GM19455 (cell line): ENCODE data around the gene ELMO1.

Experiments used
- ATAC-seq: cut with Tn5 transposase; IDR thresholded peaks from one replicate; pipeline ENCODE4 v1.9.1; 2021; ENCODE audit not compliant: unreplicated experiment

ELMO1 gene

DNA sequence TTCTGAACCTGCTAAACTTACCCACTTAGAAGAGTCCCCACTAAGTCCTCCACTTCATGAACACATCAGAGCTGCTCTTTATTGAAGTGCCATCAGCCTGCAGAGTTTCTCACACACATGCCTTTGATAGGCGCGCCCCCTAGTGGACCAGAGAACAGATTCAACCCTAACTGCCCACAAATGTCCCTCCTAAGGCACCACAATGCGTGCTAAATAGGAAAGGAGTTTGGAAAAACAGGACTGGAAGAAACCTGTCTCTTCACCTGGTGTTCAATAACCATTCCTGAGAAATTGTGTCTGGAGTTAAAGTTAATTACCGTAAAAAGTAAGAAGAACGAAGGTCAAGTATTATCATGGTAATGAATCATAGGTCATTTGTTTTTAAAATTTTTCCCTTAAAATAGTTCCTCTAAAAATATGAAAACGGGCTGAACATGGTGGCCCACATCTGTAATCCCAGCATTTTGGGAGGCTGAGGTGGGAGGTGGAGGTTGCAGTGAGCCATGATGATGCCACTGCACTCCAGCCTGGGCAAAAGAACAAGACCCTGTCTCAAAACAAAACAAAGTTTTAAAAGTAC, 249.7 kb downstream of the ELMO1 start:
- ATAC-seq = no peak

GRCh38 chr7:37198041-37198905, 250.4 kb downstream of the ELMO1 start:
- ATAC-seq = no peak

GRCh38 chr7:37197108-37197507, 251.6 kb downstream of the ELMO1 start:
- no peak for ATAC-seq

- no peak for ATAC-seq
Measured at GRCh38 chr7:37196676-37197075, 252.0 kb downstream of the ELMO1 start.

- no peak for ATAC-seq
Measured at GRCh38 chr7:37195388-37195787, 253.3 kb downstream of the ELMO1 start.

DNA sequence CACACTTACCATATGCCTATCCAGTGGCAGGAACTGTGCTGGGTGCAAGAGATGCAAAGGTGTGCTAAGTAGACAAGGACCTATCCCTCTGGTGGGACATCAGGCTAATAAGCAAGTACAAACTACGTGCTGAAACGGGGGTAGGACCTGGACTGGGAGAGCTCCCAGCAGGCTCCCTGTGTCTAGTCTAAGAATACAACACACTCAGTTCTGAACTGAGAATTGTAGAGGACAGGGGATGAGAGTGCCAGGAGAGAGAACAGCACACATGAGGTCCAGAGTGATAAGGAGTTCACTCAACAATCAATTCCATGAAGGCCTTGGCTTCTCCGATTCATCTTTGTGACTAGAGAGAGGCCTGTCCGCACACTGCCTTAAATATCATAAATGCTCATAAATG, 253.7 kb downstream of the ELMO1 start:
- ATAC-seq = no peak

DNA sequence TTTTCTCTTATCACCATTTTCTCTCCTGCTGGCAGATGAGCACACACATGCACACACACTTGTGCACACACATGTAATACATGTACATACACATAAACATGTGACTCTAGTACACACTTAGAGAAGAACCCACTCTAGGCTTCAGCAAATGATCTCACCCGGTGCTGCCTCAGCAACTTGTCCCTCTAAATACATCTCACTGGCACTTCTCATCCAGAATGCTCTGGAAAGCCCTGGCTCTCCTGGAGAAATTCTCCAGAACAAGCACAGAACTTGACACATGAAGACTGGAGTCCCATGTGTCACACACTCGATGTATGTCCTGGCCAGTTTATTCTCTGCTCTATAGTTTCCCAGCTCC, 254.9 kb downstream of the ELMO1 start:
- ATAC-seq = no peak

GRCh38 chr7:37193087-37193774, 255.4 kb downstream of the ELMO1 start:
- ATAC-seq = no peak

GRCh38 chr7:37191797-37192196, 256.9 kb downstream of the ELMO1 start:
- ATAC-seq = no peak

DNA sequence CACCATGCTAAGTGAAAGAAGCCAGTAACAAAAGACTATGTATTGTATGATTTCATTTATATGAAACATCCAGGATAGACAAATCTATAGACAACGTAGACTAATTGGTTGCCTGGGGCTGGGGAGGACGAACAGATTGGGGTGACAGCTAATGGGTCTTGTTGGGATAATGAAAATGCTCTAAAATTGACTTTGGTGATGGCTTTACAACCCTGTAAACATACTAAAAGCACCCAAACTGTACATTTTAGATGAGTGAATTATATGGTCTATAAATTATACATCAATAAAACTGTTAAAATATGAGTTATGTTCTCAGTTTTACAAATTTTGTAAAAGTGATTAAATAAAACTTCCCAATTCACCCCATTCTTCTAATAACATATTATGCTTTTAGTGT, 261.5 kb downstream of the ELMO1 start:
- no peak for ATAC-seq

DNA sequence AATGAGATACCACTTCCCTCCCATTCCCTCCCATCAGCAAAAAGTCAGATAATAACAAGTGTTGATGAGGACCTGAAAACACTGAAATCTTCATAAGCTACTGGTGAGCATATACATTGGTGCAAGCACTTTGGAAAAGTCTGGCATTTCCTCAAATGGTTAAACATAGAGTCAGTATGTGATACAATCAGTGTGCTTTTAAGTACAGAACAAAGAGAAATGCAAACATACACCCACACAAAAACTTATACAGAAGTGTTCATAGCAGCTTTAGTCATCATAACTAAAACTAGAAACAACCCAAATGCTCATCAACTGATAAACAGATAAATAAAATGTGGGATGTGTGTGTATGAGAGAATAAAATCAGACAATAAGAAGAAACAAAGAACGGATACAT, 261.9 kb downstream of the ELMO1 start:
- no peak for ATAC-seq

GRCh38 chr7:37181550-37181932, 267.1 kb downstream of the ELMO1 start:
- ATAC-seq = no peak

- ATAC-seq = no peak
Measured at GRCh38 chr7:37180828-37181549, 267.7 kb downstream of the ELMO1 start.

DNA sequence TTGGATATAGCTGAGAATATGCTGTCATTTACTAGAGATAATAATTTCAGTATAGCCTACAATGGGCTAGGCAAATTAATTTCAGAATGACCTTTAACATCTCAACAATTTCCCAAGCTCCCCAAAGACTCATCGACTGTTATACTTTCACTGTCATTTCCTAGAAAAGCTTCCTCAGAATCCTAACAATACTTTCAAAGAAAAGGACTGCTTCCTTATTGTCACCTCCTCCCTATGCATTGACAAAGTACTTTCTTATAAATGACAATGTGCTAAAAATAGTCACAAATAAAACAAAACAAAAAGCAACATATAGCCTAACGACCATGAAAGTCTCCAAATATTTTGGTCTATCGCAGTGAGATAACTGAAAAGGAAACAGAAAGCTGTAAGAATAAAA, 272.6 kb downstream of the ELMO1 start:
- ATAC-seq = no peak

DNA sequence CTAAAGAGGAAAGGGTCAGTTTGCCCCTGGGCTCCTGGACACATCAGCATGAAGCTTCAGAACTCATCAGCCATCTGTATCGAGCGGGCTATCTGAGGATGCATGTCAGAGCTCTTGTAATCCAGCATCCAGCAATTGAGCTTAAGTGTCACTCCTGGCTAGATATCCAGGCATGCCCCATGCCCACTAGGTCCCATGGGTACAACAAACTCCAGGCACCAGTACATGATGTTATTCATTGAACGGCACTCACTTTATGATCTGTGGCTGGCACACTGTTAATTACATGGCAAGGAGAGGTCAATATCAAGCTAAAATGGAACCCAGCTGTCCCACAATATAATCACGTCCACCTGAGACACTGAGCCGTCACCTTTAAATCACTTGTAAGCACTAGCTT, 274.2 kb downstream of the ELMO1 start:
- no peak for ATAC-seq

GRCh38 chr7:37173670-37174069, 275.0 kb downstream of the ELMO1 start:
- ATAC-seq = no peak

DNA sequence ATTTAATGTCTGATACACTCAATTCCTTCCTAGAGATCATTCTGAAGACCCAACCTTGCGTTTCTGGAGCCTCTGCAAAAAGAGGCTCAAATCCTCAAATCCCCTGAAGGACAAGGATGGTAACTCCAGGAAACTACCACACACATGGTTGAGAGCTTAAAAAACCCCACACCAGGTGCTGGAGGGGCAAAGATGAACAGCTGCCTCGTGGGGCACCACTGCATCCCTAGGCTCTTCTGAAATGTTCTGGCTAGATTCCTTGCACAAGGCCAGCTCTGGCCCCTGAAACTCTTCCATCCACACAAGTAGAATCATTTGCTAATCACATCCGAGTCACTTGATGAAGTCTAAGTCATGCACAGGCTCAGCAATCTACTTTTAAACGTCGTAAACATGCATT, 286.6 kb downstream of the ELMO1 start:
- no peak for ATAC-seq

- ATAC-seq = no peak
Measured at GRCh38 chr7:37160656-37161055, 288.0 kb downstream of the ELMO1 start.

DNA sequence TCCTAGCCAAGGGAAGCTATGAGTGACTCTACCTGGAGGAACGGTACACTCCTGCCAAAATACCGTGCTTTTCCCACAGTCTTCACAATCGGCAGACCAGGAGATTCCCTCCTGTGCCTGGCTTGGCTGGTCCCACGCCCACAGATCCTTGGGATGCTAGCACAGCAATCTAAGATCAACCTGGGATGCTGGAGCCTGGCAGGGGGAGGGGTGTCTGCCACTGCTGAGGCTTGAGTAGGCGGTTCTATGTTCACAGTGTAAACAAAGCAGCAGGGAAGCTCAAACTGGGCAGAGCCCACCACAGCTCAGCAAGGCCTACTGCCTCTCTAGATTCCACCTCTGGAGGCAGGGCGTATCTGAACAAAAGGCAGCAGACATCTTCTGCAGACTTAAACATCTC, 295.3 kb downstream of the ELMO1 start:
- no peak for ATAC-seq

DNA sequence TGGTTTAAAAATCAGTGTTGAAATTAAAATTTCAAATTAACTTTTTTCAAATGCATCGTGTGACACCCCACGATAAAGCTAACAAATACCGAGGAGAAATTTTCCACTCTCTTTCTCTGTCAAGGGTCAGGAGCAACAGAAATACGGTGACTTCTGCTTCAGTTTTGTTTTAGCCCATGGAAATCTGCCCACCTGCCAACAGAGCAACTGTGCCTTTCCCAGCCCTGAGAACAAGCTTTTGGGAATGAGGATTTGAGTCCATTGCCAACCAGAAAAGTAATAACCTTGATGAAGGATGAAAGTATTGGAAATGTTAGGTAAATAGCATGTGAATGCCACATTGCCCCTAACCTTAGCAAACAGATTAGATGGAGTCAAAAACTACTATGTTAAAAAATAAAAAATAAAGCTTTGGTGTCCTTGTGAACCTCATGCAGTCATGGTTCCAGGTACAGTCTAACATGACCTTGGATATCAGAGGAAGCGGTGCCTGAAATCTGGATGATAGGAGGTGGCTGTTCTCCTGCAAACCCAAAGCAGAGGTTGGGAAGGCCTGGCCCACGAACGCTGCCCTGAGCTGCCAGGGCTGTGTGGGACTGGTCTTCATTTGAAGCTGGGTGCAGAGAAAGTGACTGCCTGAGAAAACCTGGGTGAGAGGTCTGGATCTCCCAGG, 296.8 kb downstream of the ELMO1 start:
- ATAC-seq = no peak

DNA sequence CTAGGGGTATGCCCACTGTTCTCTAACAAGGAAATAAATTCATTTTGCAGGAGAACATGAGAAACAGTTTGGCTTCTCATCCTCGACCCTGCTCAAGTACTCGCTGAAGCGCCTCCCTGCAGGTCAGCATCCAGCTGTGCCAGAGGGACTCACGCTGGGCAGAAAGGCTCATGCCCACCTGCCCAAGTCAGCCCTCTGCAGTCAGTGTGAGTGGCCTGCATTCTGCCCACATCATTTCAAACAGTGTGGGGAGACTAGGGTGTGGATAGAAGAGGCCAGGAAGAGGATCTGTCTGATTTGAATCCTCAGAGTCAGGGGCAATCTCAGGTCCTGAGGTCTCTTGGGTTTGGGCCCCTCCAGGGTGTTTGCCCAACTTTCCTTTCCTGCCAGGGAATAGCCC, 297.8 kb downstream of the ELMO1 start:
- no peak for ATAC-seq
